ENCODE results near the gene ATP6V1B1.
A peak's percentile ranks its signal among the peaks of the same experiment; 100 is the strongest.
"Not testable (repeated sequence)": the region's sequence is repeated elsewhere in the genome, so short reads cannot be mapped to it uniquely, and the experiment has no call there.

ATP6V1B1 gene

GRCh38 chr2:70994699-70995425, 59.2 kb downstream of the ATP6V1B1 start, which contains the start of gene TEX261:
Gene TEX261, minus strand, starts transcription at chr2:70994873. Its CDS starts 116 bp downstream, at chr2:70994757.
- in situ Hi-C loops (cut with HindIII; ENCODE audit: low pct_ligation_motif_present, low pct_unique_long_range_greater_than_20kb, low sequenced_read_pairs) = no loop called here
- peak; percentile 93 for DNase-seq

GRCh38 chr2:70995426-70995729, 59.7 kb downstream of the ATP6V1B1 start:
- DNase-seq = peak; percentile 64
- in situ Hi-C loops (cut with HindIII; ENCODE audit: low pct_ligation_motif_present, low pct_unique_long_range_greater_than_20kb, low sequenced_read_pairs) = no loop called here

GRCh38 chr2:70998885-70999284, 63.2 kb downstream of the ATP6V1B1 start:
- DNase-seq; in situ Hi-C loops (cut with HindIII; ENCODE audit: low pct_ligation_motif_present, low pct_unique_long_range_greater_than_20kb, low sequenced_read_pairs): not testable (repeated sequence)

- DNase-seq = no peak
- in situ Hi-C loops (cut with HindIII; ENCODE audit: low pct_ligation_motif_present, low pct_unique_long_range_greater_than_20kb, low sequenced_read_pairs) = no loop called here
These were observed 63.7 kb downstream of the ATP6V1B1 start for GRCh38 chr2:70999362-70999761.

GRCh38 chr2:70999931-71000330, 64.2 kb downstream of the ATP6V1B1 start:
- in situ Hi-C loops (cut with HindIII; ENCODE audit: low pct_ligation_motif_present, low pct_unique_long_range_greater_than_20kb, low sequenced_read_pairs); DNase-seq: not testable (repeated sequence)

GRCh38 chr2:71000780-71001591, 65.3 kb downstream of the ATP6V1B1 start:
- in situ Hi-C loops (cut with HindIII; ENCODE audit: low pct_ligation_motif_present, low pct_unique_long_range_greater_than_20kb, low sequenced_read_pairs) = no loop called here
- peak; percentile 72 for DNase-seq

GRCh38 chr2:71001592-71001927, 65.9 kb downstream of the ATP6V1B1 start:
- in situ Hi-C loops (cut with HindIII; ENCODE audit: low pct_ligation_motif_present, low pct_unique_long_range_greater_than_20kb, low sequenced_read_pairs) = no loop called here
- DNase-seq = no peak

- in situ Hi-C loops (cut with HindIII; ENCODE audit: low pct_ligation_motif_present, low pct_unique_long_range_greater_than_20kb, low sequenced_read_pairs) = no loop called here
- DNase-seq = no peak
These were observed 66.4 kb downstream of the ATP6V1B1 start for GRCh38 chr2:71001981-71002570.

GRCh38 chr2:71003396-71003795, 67.7 kb downstream of the ATP6V1B1 start:
- in situ Hi-C loops (cut with HindIII; ENCODE audit: low pct_ligation_motif_present, low pct_unique_long_range_greater_than_20kb, low sequenced_read_pairs) = no loop called here
- DNase-seq = no peak

GRCh38 chr2:71003966-71004755, 68.5 kb downstream of the ATP6V1B1 start:
- no peak for DNase-seq
- in situ Hi-C loops (cut with HindIII; ENCODE audit: low pct_ligation_motif_present, low pct_unique_long_range_greater_than_20kb, low sequenced_read_pairs) = no loop called here

- no peak for DNase-seq
- in situ Hi-C loops (cut with HindIII; ENCODE audit: low pct_ligation_motif_present, low pct_unique_long_range_greater_than_20kb, low sequenced_read_pairs) = no loop called here
These were observed 69.2 kb downstream of the ATP6V1B1 start for GRCh38 chr2:71004857-71005256.

- no peak for DNase-seq
These were observed 69.8 kb downstream of the ATP6V1B1 start for GRCh38 chr2:71005271-71006202.

GRCh38 chr2:71006323-71006722, 70.6 kb downstream of the ATP6V1B1 start:
- no peak for DNase-seq
- in situ Hi-C loops (cut with HindIII; ENCODE audit: low pct_ligation_motif_present, low pct_unique_long_range_greater_than_20kb, low sequenced_read_pairs) = no loop called here

More at GRCh38 chr2:71005271-71006202, 69.8 kb downstream of the ATP6V1B1 start:
- in situ Hi-C loops (cut with HindIII; ENCODE audit: low pct_ligation_motif_present, low pct_unique_long_range_greater_than_20kb, low sequenced_read_pairs) = no loop called here

- no peak for DNase-seq
- in situ Hi-C loops (cut with HindIII; ENCODE audit: low pct_ligation_motif_present, low pct_unique_long_range_greater_than_20kb, low sequenced_read_pairs) = no loop called here
These were observed 71.5 kb downstream of the ATP6V1B1 start for GRCh38 chr2:71006955-71007799.

- DNase-seq = no peak
- in situ Hi-C loops (cut with HindIII; ENCODE audit: low pct_ligation_motif_present, low pct_unique_long_range_greater_than_20kb, low sequenced_read_pairs) = no loop called here
These were observed 72.6 kb downstream of the ATP6V1B1 start for GRCh38 chr2:71008342-71008741.

- DNase-seq; in situ Hi-C loops (cut with HindIII; ENCODE audit: low pct_ligation_motif_present, low pct_unique_long_range_greater_than_20kb, low sequenced_read_pairs): not testable (repeated sequence)
These were observed 76.1 kb downstream of the ATP6V1B1 start for GRCh38 chr2:71011786-71012185.
